Tibial artery (tissue), 4 donors: Measurements from ENCODE around the gene MNX1.

Experiments
- DNase-seq, 2 donors: peaks; one replicate each; pipeline ENCODE4 v3.0.0-alpha.2; 2019
- H3K27ac ChIP-seq, 2 donors: fragments of 200-600 bp; sonication (generic) in 1 of 2; 1 replicate in 1 of 2; 2 replicates in 1 of 2; pipeline ENCODE4 v1.5.1; 2018 to 2019; ENCODE audit warnings: mild to moderate bottlenecking in 1 of 2
- H3K27me3 ChIP-seq, 2 donors: fragments of 200-600 bp; sonication (generic) in 1 of 2; one replicate each; pipeline versions ENCODE4 v1.5.1 to v1.6.0; 2016 to 2019
- H3K36me3 ChIP-seq, 3 donors: fragments of 200-600 bp; sonication (generic) in 2 of 3; one replicate each; pipeline ENCODE4 v1.5.1; 2016 to 2019; ENCODE audit warnings: mild to moderate bottlenecking in 2 of 3
- H3K4me1 ChIP-seq, 4 donors: fragments of 200-600 bp; sonication (generic) in 2 of 4; 1 replicate in 3 of 4; 2 replicates in 1 of 4; pipeline ENCODE4 v1.5.1; 2016 to 2019
- H3K4me3 ChIP-seq, 2 donors: fragments of 200-600 bp; sonication (generic) in 1 of 2; 1 replicate in 1 of 2; 2 replicates in 1 of 2; pipeline ENCODE4 v1.5.1; 2018 to 2019; ENCODE audit warnings: mild to moderate bottlenecking in 2 of 2
- H3K9me3 ChIP-seq, 3 donors: fragments of 200-600 bp; sonication (generic) in 1 of 3; one replicate each; pipeline ENCODE4 v1.5.1; 2016 to 2019
- intact Hi-C: fragments of 100-400 bp; cut with DNase I; formaldehyde crosslinking; loops from one replicate; pipeline ENCODE4 v1.15.0; 2023; ENCODE audit warnings: low total_unique reads
- TF ChIP-seq, protein P1 (sequence below), 2 experiments: fragments of 200-600 bp in 1 of 2; fragments of 450-650 bp in 1 of 2; IDR thresholded peaks; one replicate each; pipeline ENCODE4 v1.5.1; 2017 to 2019; ENCODE audit warnings: antibody characterized with exemption in 2 of 2, mild to moderate bottlenecking in 1 of 2, moderate library complexity in 1 of 2

Gene MNX1

DNA sequence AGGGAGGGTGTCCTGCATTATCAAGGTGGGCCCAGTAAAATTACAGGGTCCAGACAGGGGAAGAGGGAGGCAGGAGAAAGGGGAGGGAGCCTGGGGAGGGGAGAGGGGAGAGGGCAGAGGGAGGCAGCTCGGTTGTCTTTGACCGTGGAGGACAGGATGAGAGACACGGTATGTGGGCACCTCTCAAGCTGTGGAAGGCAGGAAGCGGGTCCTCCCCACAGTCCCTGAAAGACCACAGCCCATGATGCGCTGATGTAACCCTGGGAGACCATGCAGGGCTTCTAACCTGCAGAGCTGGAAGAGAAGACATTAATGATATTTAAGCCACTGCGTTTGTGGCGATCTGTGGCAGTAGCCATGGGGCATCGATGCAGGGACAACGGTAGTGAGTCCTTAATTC lies 27.2 kb upstream of the MNX1 start:
- Histone ChIP-seq H3K4me3 (no peak overlapping the region), H3K27ac (no peak overlapping the region), H3K4me1 (no peaks in the 10 kb centered on the region), H3K27me3 (peaks cover 0 to 45% of the 10 kb centered on the region in 2 donors), H3K9me3 (peaks cover 0 to 18% (median 17%) of the 10 kb centered on the region in 3 donors), H3K36me3 (no peaks in the 10 kb centered on the region)
- no peak for DNase-seq
- intact Hi-C loops = no loop called here
- TF ChIP-seq, protein P1, sequence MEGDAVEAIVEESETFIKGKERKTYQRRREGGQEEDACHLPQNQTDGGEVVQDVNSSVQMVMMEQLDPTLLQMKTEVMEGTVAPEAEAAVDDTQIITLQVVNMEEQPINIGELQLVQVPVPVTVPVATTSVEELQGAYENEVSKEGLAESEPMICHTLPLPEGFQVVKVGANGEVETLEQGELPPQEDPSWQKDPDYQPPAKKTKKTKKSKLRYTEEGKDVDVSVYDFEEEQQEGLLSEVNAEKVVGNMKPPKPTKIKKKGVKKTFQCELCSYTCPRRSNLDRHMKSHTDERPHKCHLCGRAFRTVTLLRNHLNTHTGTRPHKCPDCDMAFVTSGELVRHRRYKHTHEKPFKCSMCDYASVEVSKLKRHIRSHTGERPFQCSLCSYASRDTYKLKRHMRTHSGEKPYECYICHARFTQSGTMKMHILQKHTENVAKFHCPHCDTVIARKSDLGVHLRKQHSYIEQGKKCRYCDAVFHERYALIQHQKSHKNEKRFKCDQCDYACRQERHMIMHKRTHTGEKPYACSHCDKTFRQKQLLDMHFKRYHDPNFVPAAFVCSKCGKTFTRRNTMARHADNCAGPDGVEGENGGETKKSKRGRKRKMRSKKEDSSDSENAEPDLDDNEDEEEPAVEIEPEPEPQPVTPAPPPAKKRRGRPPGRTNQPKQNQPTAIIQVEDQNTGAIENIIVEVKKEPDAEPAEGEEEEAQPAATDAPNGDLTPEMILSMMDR (IDR thresholded peaks at IDR 0.05) = no peak

DNA sequence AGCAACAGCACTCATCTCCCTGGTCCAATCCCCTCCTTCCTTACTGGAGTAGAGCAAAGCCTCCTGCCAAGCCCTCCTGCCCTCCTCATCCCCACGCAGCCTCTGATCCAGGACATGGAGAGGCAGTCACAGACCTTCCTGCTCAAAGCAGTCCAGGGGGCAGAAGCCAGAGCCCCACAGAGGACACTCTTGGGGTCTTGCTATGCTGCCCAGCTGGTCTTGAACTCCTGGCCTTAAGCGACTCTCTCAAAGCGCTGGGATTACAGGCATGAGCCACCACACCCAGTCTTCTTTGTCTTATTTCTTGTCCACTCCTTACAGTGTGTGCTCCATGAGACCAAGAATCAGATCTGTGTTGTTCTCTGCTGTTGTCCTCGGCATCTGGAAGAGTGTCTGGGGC lies 26.6 kb upstream of the MNX1 start:
- peaks cover 0 to 48% of the 10 kb centered on the region in 2 donors for H3K27me3 ChIP-seq

DNA sequence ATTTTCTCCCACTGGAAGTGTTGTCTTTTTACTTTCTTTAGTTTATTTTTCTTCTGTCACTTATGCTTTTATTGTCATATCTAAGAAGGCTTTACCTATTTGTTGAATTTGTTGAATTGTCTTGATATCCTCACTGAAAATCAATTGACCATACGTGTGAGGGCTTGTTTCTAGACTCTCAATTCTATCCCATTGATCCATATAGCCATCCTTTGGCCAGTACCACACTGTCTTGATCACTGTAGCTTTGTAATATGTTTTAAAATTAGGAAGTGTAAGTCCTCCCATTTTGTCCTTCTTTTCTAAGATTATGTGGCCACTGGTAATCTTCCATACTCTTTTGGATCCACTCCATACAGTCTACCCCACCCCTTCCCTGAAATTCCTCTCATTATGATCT lies 25.5 kb upstream of the MNX1 start:
- peaks cover 0 to 18% (median 17%) of the 10 kb centered on the region in 3 donors for H3K9me3 ChIP-seq
- intact Hi-C loops = no loop called here
- H3K4me3 ChIP-seq = no peak overlapping the region
- H3K4me1 ChIP-seq = no peaks in the 10 kb centered on the region
- H3K36me3 ChIP-seq = no peaks in the 10 kb centered on the region
- peaks cover 0 to 54% of the 10 kb centered on the region in 2 donors for H3K27me3 ChIP-seq
- H3K27ac ChIP-seq = no peak overlapping the region
- DNase-seq = no peak
- TF ChIP-seq, protein P1 (IDR thresholded peaks at IDR 0.05) = no peak

More for the DNA sequence above, 26.6 kb upstream of the MNX1 start:
- intact Hi-C loops = no loop called here
- H3K4me3 ChIP-seq = no peak overlapping the region
- no peaks in the 10 kb centered on the region for H3K36me3 ChIP-seq
- no peaks in the 10 kb centered on the region for H3K4me1 ChIP-seq
- H3K27ac ChIP-seq = no peak overlapping the region
- H3K9me3 ChIP-seq = peaks cover 0 to 18% (median 17%) of the 10 kb centered on the region in 3 donors
- TF ChIP-seq, protein P1 (IDR thresholded peaks at IDR 0.05) = no peak
- no peak for DNase-seq

DNA sequence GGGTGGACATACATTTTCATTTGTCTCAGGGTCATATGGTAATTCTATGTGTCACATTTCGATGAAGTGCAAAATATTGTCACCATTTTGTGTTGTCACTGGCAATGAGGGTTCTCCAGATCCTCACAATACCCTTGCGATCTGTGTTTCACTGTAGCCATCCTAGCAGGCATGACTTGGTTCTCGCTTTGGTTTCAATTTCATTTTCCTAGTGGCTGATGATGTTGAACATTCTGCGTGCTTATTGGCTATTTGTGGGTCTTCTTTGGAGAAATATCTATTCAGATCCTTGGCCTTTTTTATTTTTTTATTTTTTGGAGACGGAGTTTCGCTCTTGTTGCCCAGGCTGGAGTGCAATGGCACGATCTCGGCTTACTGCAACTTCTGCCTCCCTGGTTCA lies 24.8 kb upstream of the MNX1 start:
- Histone ChIP-seq H3K27ac (no peak overlapping the region), H3K4me1 (no peaks in the 10 kb centered on the region), H3K4me3 (no peak overlapping the region), H3K9me3 (peaks cover 0 to 18% (median 17%) of the 10 kb centered on the region in 3 donors), H3K27me3 (peaks cover 0 to 55% of the 10 kb centered on the region in 2 donors), H3K36me3 (no peaks in the 10 kb centered on the region)
- intact Hi-C loops = no loop called here
- DNase-seq = no peak
- TF ChIP-seq, protein P1 (IDR thresholded peaks at IDR 0.05) = no peak

DNA sequence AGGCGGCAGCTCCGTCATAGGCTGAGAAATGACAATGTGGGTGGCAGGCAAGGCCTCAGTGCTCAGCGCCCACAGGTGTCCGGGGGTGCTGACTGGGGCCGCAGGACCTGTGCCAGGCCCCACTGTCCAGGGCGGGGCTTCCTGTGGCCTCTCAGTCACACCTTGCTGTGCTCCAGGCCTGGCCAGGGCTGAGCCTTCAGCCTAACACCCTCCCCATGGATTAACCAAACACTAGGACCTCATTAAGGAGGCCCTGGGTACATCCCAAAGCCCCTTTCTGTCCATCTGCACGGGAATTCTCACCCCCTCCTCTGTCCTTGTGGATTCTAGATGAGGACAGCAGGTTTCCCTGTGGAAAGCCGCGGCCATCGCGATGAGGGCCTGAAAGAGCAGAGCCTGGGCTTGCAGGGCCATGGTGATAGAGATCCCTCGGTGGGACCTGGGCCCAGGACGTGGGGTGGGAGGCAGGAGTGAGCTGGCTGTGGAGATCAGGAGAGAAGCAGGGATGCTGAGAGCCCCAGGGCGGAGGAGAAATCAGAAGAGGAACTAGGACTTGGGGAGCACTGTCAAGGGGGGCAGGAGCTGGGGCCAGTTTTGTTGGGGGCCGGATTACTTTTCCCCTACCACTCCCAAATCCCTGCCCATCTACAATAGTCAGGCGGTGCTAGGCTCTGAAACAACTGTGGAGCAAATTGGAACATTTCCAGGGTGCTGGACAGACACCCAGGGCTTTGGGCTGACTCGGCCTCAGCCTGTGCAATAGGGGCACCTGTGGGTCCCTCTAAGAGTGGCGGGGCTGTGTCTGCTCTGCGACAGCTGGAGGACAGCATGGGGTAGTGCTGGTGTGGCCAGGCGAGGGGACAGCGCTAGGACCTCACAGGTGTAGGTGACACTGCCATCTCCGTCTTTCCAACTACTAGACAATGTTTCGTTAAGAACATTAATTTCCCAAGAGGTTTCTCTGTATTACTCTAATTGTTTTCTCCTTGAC lies 23.3 kb upstream of the MNX1 start:
- Histone ChIP-seq H3K27me3 (peaks cover 0 to 50% of the 10 kb centered on the region in 2 donors), H3K27ac (no peak overlapping the region), H3K36me3 (no peaks in the 10 kb centered on the region), H3K4me3 (no peak overlapping the region), H3K9me3 (peaks cover 0 to 18% (median 17%) of the 10 kb centered on the region in 3 donors), H3K4me1 (no peaks in the 10 kb centered on the region)
- TF ChIP-seq, protein P1 (IDR thresholded peaks at IDR 0.05) = no peak
- intact Hi-C loops = no loop called here
- DNase-seq = no peak
